ENCODE data around the gene MXRA7. TPM values are rescaled to one million over a fixed set of nuclear protein-coding genes. Genes with fewer than 3 reads are reported as not detected.
A peak's percentile ranks its signal among the peaks of the same experiment; 100 is the strongest.

MXRA7 gene
- total and polyA plus RNA-seq, 2 donors (not counting 3 experiments of a cell fraction or from before 2014, with no cell fraction given), result 49.5 to 95.8 TPM

GRCh38 chr17:76670020-76670717, 40.6 kb downstream of the MXRA7 start:
- ChIA-PET CTCF (interaction anchor here (2.6 kb wide), 1 partner anchor 12 kb away, joined by 30 read pairs; no protein-coding TSS in a partner anchor), POLR2A (interaction anchor here (0.5 kb wide), 1 partner anchor 480 kb away, joined by 5 read pairs; no protein-coding TSS in a partner anchor)
- H3K9ac ChIP-seq (replicated peaks; ENCODE audit: extremely low read depth, insufficient read depth, low read length), result no peak overlapping the region
- intact Hi-C loops (cut with micrococcal nuclease), result no loop called here
- peaks cover 0 to 6% of the 10 kb centered on the region in 2 experiments for H3K27me3 ChIP-seq (ENCODE audit: control insufficient read depth in 2 of 2, insufficient read depth in 2 of 2, low read length in 2 of 2)
- no peak overlapping the region for H3K4me3 ChIP-seq (replicated peaks in 1 of 3; ENCODE audit: insufficient read depth in 1 of 3, low read depth in 1 of 3, low read length in 3 of 3)
- peak; percentile 25 for DNase-seq (ENCODE audit: low read depth, low spot score)
- H3K4me2 ChIP-seq (ENCODE audit: insufficient read depth, low read length), result no peak overlapping the region
- peak; percentile 48 for FAIRE-seq
- no TSS peak for BruUV-seq (replicated peaks)
- H3K4me1 ChIP-seq (ENCODE audit: control insufficient read depth, extremely low read depth, insufficient read depth, low read length), result peaks cover 11% of the 10 kb centered on the region
- no peak overlapping the region for H3K27ac ChIP-seq (ENCODE audit: insufficient read depth, low read depth, low read length)
- dilution Hi-C loops (cut with MboI; ENCODE audit: extremely low pct_ligation_motif_present, low sequenced_read_pairs), result no loop called here
- no peaks in the 10 kb centered on the region for H3K9me1 ChIP-seq (replicated peaks; ENCODE audit: control insufficient read depth, extremely low read depth, insufficient read depth, low read length)
- no peak overlapping the region for H2AFZ ChIP-seq (ENCODE audit: low read depth, low read length)
- no peaks in the 10 kb centered on the region for H3K9me3 ChIP-seq (replicated peaks; ENCODE audit: control insufficient read depth, insufficient read depth, low read length)
- no peaks in the 10 kb centered on the region for H4K20me1 ChIP-seq (replicated peaks; ENCODE audit: control insufficient read depth, extremely low read depth, insufficient read depth, low read length)
- no peaks in the 10 kb centered on the region for H3K36me3 ChIP-seq (ENCODE audit: control insufficient read depth in 2 of 2, extremely low read depth in 1 of 2, insufficient read depth in 2 of 2, low read length in 2 of 2)
- no peaks in the 10 kb centered on the region for H3K79me2 ChIP-seq (ENCODE audit: control insufficient read depth, insufficient read depth, low read length)
- no peak for TF ChIP-seq POLR2A (IDR thresholded peaks at IDR 0.05; ENCODE audit: low read depth, low read length)
- no peak for TF ChIP-seq JUN (IDR thresholded peaks at IDR 0.05; ENCODE audit: borderline replicate concordance, insufficient read depth, insufficient read length, low read depth)
- no peak for TF ChIP-seq EZH2 (IDR thresholded peaks at IDR 0.05; ENCODE audit: borderline replicate concordance, low read depth, low read length, severe bottlenecking)
- no peak for TF ChIP-seq POLR2AphosphoS5 (IDR thresholded peaks at IDR 0.05; ENCODE audit: insufficient read depth, low read depth, low read length)
- TF ChIP-seq CTCF (IDR thresholded peaks at IDR 0.05; ENCODE audit: extremely low read depth in 1 of 2, insufficient read depth in 1 of 2, low read depth in 1 of 2, low read length in 2 of 2), result no peak
- TF ChIP-seq FOS (IDR thresholded peaks at IDR 0.05; ENCODE audit: borderline replicate concordance, insufficient read depth, low read length), result no peak
